T-helper 1 cell (primary cell): ENCODE data around the gene PSME2.

ENCODE experiments used
- DNase-seq, 5 donors: peaks; one replicate each; pipeline ENCODE4 v3.0.0-alpha.2; 2012 to 2020

PSME2 gene

DNA sequence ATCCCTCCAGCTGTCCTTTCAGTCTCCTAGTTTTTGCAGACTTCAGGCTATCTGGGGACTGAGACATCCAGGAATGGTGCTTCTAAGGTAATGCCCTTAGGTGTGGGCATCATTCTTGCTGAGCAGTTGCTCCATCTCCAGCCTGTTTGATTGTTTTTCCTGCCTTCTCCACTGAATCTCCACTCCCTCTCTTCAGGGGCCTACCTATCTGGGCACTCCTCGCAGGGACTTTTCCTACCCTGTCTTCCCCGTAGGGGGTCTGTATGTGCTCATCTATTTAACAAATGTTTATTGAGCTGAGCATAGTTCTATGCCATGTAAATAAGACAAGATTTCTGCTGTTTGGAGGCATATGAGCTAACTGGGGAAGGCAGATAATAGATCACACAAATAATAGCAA, 13.4 kb downstream of the PSME2 start:
- no peak for DNase-seq

DNA sequence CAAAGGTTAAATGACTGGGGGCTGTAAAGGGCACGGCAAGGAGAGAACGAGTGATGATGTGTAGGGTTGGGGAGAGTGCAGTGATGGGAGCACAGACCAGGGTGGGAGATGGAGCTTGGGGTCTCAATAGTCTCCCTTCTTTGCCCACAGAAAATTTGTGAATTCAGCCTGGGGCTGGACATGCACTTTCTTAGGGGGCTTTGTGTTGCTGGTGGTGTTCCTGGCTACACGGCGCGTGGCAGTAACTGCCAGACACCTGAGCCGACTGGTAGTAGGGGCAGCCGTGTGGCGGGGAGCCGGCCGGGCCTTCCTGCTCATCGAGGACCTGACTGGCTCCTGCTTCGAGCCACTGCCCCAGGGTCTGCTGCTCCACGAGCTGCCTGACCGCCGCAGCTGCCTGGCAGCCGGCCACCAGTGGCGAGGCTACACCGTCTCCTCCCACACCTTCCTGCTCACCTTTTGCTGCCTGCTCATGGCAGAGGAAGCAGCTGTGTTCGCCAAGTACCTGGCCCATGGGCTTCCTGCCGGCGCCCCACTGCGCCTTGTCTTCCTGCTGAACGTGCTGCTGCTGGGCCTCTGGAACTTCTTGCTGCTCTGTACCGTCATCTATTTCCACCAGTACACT, 14.2 kb downstream of the PSME2 start:
- DNase-seq: peak in 1 of 5 donors; percentile 18

DNA sequence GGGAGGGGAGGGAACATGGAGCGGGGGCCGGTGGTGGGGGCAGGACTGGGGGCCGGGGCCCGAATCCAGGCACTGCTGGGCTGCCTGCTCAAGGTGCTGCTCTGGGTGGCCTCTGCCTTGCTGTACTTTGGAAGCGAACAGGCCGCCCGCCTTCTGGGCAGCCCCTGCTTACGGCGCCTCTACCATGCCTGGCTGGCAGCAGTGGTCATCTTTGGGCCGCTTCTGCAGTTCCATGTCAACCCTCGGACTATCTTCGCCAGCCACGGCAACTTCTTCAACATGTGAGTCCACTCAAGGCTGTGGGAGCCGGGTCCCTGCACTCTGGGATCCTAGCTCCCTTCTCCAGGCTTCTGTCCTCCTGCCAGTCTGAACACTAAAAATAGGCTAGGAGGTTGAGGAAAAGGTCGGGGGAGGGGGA, 14.9 kb downstream of the PSME2 start:
- DNase-seq: no peak

DNA sequence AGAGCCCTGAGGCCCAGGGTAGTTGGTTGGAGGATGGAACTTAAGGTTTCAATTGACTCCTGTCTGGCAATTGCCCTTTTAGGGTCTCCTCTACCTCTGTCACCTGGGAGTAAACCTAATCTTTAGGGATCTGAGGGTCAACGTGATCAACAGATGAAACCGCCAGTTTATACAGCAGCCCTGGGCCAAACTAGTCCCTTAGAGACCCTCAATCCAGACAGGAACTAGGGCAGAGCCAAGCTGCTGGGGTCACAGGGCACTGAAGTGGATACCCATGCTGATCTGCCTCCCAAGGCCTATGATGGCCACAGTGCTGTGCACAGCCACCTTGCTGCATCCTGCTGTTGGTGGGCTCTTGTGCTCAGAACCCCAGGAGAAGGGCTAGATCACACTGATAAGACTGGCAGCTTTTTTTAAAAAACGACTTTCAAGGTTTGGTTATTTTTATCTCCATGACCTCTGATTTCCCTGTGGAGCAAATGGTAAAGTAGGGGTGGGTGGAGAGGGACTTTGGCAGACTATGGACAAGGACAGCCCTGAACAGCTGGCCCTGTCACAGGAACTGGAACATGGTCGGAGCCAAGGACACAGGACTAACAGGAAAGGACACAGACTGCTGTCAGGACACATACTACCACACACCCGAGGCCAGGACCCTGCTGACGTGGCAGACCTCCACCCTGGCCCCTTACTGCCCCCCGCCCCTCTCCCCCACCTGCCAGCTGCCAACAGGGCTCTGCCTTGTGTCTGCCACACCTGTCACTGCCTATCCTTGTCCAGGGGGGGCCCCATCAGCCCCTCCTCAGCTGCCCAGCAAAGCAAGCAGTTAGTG, 15.5 kb downstream of the PSME2 start:
- no peak for DNase-seq

DNA sequence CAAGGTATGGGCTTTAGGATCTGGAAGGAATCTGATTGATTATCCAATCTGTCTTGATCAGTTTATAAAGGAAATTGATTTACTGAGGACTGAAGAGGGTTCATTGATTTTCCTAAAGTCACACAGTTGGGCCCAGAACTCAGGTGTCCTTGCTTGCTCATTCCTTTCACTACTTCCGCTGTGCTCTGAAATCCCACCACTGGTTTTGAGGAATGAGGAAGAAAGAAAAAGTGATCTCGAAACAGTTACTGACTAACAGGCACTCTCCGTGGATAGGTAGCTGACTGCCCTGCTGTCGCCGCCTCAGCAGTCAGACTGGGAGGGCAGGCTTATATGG, 16.1 kb downstream of the PSME2 start, which contains the start of gene FITM1:
FITM1 (plus strand) TSS at position 280 of the 337 bp plus-strand sequence. CDS start 905 bp downstream, outside the sequence.
- DNase-seq: no peak

DNA sequence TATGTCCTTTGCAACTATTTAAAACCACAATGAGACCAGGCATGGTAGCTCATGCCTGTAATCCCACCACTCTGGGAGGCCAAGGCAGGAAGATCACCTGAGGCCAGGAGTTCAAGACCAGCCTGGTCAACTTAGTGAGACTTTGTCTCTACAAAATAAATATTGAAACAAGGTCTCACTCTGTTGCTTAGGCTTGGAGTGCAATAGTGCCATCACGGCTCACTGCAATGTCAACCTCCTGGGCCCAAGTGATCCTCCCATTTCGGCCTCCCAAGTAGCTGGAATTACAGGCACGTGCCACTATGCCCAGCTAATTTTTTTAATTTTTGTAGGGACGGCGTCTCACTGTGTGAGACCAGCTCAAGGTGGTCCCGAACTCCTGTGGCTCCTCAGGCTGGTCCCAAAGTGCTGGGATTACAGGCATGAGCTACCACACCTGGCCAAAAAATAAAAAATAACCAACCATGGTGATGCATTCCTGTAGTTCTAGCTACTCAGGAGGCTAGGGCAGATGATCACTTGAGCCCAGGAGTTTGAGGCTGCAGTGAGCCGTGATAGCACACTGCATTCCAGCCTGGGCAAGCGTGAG, 16.9 kb downstream of the PSME2 start:
- no peak for DNase-seq

DNA sequence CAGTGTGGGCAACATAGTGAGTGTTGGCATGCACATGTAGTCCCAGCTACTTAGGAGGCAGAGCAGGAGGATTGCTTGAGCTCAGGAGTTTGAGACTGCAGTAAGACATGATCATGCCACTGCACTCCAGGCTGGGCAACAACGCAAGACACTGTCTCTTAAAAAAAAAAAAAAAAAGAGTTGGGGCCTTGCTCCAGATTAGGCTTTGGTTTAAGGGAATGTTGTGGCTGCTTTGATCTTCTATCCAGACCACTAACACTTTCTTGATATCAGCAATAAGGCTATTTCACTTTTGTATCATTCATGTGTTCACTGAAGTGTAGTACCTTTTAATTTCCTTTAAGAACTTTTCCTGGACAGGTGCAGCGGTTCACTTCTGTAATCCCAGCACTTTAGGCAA, 18.7 kb downstream of the PSME2 start:
- no peak for DNase-seq

DNA sequence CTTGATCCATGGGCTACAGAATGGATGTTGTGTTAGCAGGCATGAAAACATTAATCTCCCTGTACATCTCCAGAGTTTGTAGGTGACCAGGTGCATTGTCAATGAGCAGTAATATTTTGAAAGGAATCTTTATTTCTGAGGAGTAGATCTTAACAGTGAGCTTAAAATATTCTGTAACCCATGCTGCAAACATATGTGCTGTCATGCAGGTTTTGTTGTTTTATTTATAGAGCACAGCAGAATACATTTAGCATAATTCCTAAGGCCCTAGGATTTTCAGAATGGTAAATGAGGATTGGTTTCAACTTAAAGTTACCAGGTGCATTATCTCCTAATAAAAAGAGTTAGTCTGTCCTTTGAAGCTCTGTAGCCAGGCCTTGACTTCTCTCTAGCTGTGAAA, 19.5 kb downstream of the PSME2 start:
- no peak for DNase-seq

DNA sequence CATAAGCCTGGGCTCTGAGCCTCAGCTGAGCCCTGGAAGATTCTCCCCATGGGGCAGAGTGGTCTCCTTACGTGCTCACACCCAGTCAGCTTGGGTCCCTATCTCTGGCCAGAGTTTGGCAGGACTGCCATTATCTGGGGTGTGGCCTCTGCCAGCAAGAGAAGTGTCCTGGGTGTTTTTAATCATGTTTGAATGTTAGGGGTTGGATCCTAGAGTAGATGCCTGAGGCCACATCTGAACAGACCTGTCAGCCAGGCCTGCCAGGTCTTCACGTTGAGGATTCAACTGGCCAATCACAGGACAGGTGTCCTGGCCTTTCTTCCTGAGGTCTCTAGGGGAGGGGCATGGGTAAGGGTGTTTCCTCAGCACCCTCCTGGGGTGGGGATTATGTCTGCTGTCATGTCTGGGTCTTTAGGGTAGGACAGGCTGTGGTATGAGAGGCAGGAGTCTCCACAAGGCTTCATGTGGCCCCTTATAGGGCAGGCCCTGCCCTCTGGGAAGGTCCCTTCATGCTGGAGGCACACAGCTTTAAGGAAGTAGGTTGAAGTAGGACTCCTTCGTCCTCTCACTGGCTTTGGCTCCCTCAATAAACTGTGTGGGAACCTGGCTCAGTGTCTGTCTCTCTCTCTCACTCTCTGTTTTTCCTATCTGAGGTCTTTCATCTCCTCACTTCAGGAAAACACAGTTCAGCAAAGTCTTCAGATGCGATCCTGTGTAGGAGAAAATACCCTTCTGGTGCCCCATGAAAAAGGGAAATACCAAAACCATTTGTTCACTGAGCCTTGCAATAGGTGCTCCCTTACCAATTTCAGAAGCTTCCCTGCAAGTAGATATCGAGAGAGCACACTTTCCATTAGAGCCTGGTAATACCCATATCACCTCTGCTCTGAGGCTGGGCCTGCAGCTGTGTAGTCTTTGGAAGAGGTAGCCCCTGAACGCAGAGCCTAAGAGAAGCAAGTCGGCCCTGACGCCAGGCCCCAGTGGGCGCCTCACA, 22.7 kb downstream of the PSME2 start:
- no peak for DNase-seq

DNA sequence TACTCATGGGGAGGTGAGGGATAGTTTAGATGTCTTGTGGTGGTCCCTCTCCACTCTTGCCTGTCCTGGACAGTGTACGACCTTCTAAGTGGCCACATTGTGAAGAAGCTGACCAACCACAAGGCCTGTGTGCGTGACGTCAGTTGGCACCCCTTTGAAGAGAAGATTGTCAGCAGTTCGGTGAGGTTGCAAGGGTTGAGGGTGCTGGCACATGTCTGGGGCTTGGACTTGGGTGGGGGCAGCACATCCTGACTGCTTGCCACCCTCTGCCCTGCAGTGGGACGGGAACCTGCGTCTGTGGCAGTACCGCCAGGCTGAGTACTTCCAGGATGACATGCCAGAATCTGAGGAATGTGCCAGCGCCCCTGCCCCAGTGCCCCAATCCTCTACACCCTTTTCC, 23.5 kb downstream of the PSME2 start:
- DNase-seq: no peak

DNA sequence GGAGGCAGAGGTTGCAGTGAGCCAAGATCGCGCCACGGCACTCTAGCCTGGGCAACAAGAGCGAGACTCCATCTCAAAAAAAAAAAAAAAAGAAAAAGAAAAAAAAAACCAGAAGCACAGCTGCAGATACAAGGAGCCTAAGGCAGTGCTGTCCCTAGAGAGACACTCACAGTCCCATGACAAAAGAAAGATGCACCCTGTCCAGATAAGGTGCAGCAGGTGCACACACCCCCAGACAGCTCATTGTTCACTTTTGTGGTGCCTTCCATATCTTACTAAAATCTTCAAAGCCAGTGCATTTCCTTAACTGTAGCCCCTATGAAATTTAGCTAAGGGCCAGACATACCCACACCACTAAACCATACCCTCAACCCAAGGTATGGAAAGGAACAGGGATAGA, 24.0 kb downstream of the PSME2 start:
- no peak for DNase-seq

DNA sequence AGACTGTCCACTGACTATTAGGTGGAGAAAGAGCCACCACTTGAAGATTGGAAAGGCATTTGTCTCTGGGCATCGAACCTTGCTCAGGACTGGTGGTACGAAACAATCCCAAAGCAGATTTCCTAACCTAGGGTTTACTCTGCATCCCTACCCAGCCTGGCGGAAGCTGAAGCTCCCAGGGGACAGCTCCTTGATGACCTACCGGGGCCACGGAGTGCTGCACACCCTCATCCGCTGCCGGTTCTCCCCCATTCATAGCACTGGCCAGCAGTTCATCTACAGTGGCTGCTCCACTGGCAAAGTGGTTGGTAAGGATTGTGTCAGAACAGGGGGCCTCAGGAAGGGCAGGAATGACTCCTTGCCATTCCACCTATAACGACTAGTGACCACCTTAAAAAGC, 25.2 kb downstream of the PSME2 start:
- DNase-seq: no peak

DNA sequence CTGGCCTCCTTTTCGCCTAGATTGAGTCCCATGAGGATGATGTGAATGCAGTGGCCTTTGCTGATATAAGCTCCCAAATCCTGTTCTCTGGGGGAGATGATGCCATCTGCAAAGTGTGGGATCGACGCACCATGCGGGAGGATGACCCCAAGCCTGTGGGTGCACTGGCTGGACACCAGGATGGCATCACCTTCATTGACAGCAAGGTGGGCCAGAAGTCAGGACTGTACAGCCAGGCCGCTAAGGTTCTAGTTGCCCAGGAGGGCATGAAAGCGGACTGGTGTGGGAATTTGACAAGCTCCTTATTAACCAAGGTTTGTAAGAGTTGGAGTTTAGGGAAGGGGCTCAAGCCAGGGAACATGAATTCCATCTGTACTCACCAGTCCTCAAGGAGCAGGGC, 26.7 kb downstream of the PSME2 start:
- no peak for DNase-seq

DNA sequence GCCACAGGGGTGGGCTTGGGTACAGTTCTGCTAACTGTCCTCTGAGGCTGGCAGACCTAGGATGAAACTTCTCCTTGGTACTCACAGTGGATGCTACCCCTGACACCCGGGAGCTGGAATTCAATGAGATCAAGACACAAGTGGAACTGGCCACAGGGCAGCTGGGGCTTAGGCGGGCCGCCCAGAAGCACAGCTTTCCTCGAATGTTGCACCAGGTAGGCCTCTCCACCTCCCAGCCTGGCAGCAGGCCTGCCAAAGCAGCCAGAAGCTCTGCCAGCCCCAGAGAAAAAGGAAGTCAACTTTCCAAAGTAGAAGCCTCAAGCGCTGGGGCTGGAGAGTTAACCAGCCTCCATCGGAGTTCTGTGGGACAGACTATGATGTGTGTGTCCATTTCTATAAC, 29.2 kb downstream of the PSME2 start:
- DNase-seq: no peak

DNA sequence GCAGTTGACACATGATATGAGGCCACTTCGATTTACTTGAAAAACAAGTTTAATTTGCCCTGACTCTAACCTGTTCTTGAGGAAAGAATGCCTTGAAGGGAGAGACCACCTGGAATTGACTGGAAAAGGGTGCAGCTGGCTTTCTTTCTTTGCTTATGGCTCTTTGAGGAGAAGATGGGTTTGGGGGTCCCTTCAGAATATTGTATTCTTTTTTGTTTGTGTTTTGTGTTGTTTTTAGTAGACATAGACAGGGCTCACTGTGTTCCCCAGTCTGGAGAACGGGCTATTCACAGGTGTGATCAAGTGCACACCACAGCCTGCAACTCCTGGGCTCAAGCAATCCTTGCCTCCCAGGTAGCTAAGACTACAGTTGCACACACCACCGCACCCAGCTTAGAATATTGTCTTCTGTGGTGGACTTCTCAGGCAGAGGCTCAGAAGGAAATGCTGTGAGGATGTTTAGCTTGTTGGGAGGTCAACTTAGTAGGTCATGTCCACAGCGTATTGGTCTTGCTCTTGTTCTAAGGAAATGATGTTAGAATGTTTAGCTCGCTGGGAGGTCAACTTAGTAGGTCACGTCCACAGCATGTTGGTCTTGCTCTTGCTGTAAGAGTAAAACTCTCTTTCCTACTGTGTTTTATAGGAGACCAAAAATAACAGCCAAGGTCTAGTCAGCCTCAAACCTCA, 30.1 kb downstream of the PSME2 start:
- DNase-seq: no peak

DNA sequence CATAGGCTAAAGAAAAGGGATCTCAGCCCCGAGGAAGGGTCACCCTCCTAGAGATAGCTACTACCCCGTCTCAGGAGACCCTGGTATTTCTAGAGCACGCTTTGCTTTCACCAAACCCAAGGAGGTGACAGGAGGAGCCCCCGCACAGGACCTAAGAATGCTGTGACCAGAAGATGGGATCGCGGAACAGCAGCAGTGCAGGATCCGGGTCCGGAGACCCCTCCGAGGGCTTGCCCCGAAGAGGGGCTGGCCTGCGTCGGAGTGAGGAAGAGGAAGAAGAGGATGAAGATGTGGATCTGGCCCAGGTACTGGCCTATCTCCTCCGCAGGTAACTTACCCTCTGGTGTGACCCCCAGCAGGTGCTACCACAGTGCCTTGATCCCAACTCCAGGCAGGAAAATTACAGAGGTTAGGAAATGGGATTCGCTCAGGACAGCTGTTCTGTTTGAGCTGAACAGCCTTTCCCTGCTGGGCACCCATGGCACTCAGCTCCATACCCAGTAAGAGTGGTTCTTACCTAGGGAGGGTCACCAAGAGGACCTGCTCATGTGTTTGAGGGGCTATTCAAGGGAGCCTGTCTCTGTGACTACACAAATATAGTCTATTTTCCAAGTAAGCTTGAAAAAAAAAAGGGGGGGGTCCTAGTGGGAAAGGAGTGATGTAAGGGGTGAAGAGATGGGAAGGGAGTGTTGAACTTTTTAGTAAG, 30.8 kb downstream of the PSME2 start:
- DNase-seq: no peak

DNA sequence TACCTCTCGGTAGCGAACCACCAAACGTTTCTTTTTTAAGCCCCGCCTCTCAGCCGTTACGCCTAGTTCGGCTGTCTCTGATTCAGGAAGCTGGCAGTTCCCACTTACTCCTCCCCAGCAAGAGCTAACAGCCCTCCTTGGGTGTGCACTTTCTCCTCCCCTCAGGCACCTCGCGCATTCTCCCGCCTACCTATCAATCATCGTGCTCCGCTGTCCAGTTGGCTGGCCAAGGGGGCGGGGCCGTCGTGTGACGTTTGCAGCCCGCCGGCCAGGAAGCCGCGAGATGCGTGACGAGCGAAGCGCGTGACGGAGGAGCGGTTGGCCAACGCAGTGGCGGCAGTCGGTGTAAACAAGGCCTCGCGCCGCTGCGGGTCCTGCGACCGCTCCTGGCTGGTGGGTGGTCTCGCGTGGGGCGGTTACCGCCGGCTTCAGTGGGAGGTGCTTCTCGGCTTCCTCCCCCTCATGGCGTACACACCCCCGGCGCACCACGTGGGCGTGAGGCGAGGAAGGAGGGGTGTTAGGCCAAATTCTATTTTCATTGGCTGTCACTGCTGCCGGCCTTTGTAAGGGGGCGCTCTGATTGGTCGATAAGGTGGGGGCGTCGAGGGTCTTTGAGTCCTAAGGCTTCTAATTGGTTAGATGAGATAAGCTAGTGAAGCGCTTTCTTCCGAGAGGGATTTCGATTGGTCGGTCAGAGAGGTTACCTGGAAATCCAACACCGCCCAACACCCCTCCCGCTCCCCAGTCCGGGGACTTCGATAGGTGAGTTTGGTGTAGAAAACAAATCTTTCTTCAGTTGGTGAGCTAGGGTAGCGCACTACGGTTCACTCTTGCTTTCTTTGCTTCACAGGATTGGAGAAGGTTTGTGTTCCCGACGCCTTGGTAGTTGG, 31.6 kb downstream of the PSME2 start, which contains the start of the genes DCAF11 and NRL:
DCAF11 (plus strand) TSS at position 246 of the 890 bp plus-strand sequence. CDS start 818 bp downstream, outside the sequence.
NRL (minus strand) TSS at position 418 of the 890 bp plus-strand sequence. CDS start 32,101 bp downstream, outside the sequence.
- peak; percentile 98 to 100 (median 98) for DNase-seq

DNA sequence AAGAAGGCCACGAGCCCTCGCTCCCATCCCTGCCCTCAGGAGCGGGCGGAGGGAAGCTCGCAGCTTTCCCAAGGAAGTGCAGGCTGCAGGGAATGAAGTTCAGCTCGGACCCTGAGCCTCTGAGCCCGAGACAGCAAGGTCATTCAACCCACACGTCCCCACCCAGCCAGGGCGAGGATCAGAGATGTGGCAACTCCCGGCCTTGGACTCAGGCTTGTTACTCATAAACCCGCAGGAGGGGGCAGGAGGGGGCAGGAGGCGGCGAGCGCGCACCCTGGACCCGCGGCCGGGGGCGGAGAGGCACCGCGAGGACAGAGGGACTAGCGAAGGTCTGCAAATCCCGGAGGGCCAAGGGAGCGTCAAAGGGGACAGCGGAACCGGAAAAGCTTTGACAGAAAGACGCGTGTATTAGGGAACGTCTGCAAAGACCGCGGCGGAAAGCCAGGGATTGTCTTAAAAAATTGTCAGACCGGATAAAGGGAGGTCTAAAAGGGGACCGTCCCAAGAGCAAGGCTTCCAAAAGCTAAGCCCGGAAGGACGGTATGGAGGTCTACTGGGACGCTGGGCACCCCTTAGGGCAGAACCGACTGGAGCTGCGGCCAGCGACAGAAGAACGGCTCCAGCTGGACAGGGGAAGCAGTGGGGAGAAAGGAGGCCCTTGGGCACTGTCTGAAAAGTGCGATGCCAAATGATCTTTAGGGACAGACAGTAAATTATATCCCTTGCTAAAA, 32.4 kb downstream of the PSME2 start:
- DNase-seq: peak; percentile 60 to 90 (median 70)

DNA sequence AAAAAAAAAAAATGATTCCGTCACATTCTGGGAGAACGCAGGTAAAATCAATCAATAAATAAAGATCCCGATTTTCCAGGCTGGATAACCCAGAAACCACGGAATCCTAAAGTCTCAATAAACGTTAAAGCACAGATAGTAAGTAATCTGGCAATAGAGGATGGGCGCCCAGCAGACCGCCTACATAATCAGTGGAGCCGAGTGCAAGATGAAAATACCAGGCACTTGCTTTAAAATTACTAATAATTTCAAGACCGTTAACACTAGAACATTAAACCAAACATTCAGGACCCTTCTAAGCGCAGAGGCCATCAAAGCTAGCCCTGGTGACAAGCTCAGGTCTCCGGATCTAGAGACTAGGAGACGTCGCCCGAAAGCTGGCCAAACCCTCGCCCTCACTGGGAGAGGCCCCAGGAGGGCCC, 33.0 kb downstream of the PSME2 start:
- no peak for DNase-seq
